NT2/D1 (cell line): ENCODE results near the gene NTNG2.

Experiments used
- DNase-seq: peaks from one replicate; pipeline ENCODE4 v3.0.0-alpha.2; 2011; ENCODE audit warnings: low read depth, low spot score
- H3K27me3 ChIP-seq: 2 replicates; pipeline ENCODE4 v1.6.0; 2011; ENCODE audit warnings: mild to moderate bottlenecking; ENCODE audit not compliant: insufficient read length, insufficient read depth
- H3K36me3 ChIP-seq: 2 replicates; pipeline ENCODE4 v1.6.1; 2011; ENCODE audit warnings: mild to moderate bottlenecking, low read length, mixed read lengths; ENCODE audit not compliant: insufficient read depth, insufficient read length
- H3K4me1 ChIP-seq: 2 replicates; pipeline ENCODE4 v1.5.1; 2011; ENCODE audit not compliant: insufficient read depth, insufficient read length
- H3K4me3 ChIP-seq: 2 replicates; pipeline ENCODE4 v1.5.1; 2011; ENCODE audit warnings: low read depth; ENCODE audit not compliant: insufficient read length
- H3K9ac ChIP-seq: 2 replicates; pipeline ENCODE4 v1.6.0; 2011; ENCODE audit warnings: low read depth; ENCODE audit not compliant: insufficient read length
- H3K9me3 ChIP-seq: 2 replicates; pipeline ENCODE4 v1.5.1; 2011; ENCODE audit warnings: mild to moderate bottlenecking, low read length; ENCODE audit not compliant: insufficient read depth
- SUZ12 ChIP-seq: IDR thresholded peaks from 2 replicates; pipeline ENCODE4 v1.6.1; 2011; ENCODE audit not compliant: insufficient read length, insufficient read depth; ENCODE audit errors: extremely low read depth
- YY1 ChIP-seq: IDR thresholded peaks from 2 replicates; pipeline ENCODE4 v1.6.1; 2011; ENCODE audit not compliant: insufficient read length, insufficient read depth
- ZNF274 ChIP-seq: IDR thresholded peaks from 2 replicates; pipeline ENCODE4 v1.6.1; 2011; ENCODE audit warnings: mild to moderate bottlenecking, low read depth, low read length

Gene NTNG2

GRCh38 chr9:132241840-132242620, 80.2 kb downstream of the NTNG2 start:
- H3K9ac ChIP-seq: peak overlapping the region; percentile 84
- peak overlapping the region; percentile 63 for H3K4me3 ChIP-seq
- DNase-seq: no peak
- H3K27me3 ChIP-seq: peaks cover 41% of the 10 kb centered on the region
- TF ChIP-seq YY1 (no peak), SUZ12 (no peak), ZNF274 (no peak)
- H3K36me3 ChIP-seq: no peaks in the 10 kb centered on the region
- H3K9me3 ChIP-seq: no peaks in the 10 kb centered on the region
- H3K4me1 ChIP-seq: peaks cover 29% of the 10 kb centered on the region

- Histone ChIP-seq H3K4me3 (peak overlapping the region; percentile 63), H3K36me3 (no peaks in the 10 kb centered on the region), H3K27me3 (peaks cover 37% of the 10 kb centered on the region), H3K4me1 (peaks cover 29% of the 10 kb centered on the region), H3K9me3 (no peaks in the 10 kb centered on the region), H3K9ac (peak overlapping the region; percentile 74)
- DNase-seq: no peak
- TF ChIP-seq SUZ12 (no peak), ZNF274 (no peak), YY1 (no peak)
Observed at GRCh38 chr9:132242621-132243155, 80.8 kb downstream of the NTNG2 start.

GRCh38 chr9:132243156-132244074, 81.6 kb downstream of the NTNG2 start:
- peak overlapping the region; percentile 63 for H3K4me3 ChIP-seq

GRCh38 chr9:132244582-132245455, 83.0 kb downstream of the NTNG2 start:
- TF ChIP-seq SUZ12: no peak
- no peak for TF ChIP-seq YY1
- no peak for TF ChIP-seq ZNF274
- Histone ChIP-seq H3K9me3 (no peaks in the 10 kb centered on the region), H3K4me1 (peaks cover 25% of the 10 kb centered on the region), H3K9ac (peak overlapping the region; percentile 13), H3K36me3 (no peaks in the 10 kb centered on the region), H3K4me3 (no peak overlapping the region), H3K27me3 (peaks cover 24% of the 10 kb centered on the region)
- no peak for DNase-seq

More at GRCh38 chr9:132243156-132244074, 81.6 kb downstream of the NTNG2 start:
- Histone ChIP-seq H3K27me3 (peaks cover 36% of the 10 kb centered on the region), H3K36me3 (no peaks in the 10 kb centered on the region), H3K9ac (no peak overlapping the region), H3K9me3 (no peaks in the 10 kb centered on the region), H3K4me1 (peaks cover 29% of the 10 kb centered on the region)
- TF ChIP-seq YY1 (no peak), ZNF274 (no peak), SUZ12 (no peak)
- no peak for DNase-seq

- peak overlapping the region; percentile 24 for H3K9ac ChIP-seq
- no peak overlapping the region for H3K4me3 ChIP-seq
- H3K27me3 ChIP-seq: peaks cover 18% of the 10 kb centered on the region
- no peaks in the 10 kb centered on the region for H3K36me3 ChIP-seq
- no peak for DNase-seq
- peaks cover 18% of the 10 kb centered on the region for H3K4me1 ChIP-seq
- no peaks in the 10 kb centered on the region for H3K9me3 ChIP-seq
- no peak for TF ChIP-seq ZNF274
- TF ChIP-seq YY1: no peak
- no peak for TF ChIP-seq SUZ12
Observed at GRCh38 chr9:132245465-132245864, 83.6 kb downstream of the NTNG2 start.

- Histone ChIP-seq H3K4me1 (peaks cover 16% of the 10 kb centered on the region), H3K9ac (no peak overlapping the region), H3K9me3 (peaks cover 18% of the 10 kb centered on the region), H3K4me3 (no peak overlapping the region), H3K36me3 (no peaks in the 10 kb centered on the region), H3K27me3 (peaks cover 12% of the 10 kb centered on the region)
- TF ChIP-seq SUZ12 (no peak), ZNF274 (no peak), YY1 (no peak)
- no peak for DNase-seq
Observed at GRCh38 chr9:132247942-132248341, 86.1 kb downstream of the NTNG2 start.

- H3K4me1 ChIP-seq: peaks cover 14% of the 10 kb centered on the region
- H3K9me3 ChIP-seq: peaks cover 18% of the 10 kb centered on the region
- H3K27me3 ChIP-seq: no peaks in the 10 kb centered on the region
- no peak for DNase-seq
- TF ChIP-seq ZNF274: no peak
- TF ChIP-seq SUZ12: no peak
- no peak for TF ChIP-seq YY1
- no peak overlapping the region for H3K4me3 ChIP-seq
- H3K36me3 ChIP-seq: no peaks in the 10 kb centered on the region
- H3K9ac ChIP-seq: no peak overlapping the region
Observed at GRCh38 chr9:132249123-132249522, 87.3 kb downstream of the NTNG2 start.
